ENCODE results near the gene GPR153.
A peak's percentile ranks its signal among the peaks of the same experiment; 100 is the strongest.
"Not testable (repeated sequence)": the region's sequence is repeated elsewhere in the genome, so short reads cannot be mapped to it uniquely, and the experiment has no call there.

The GPR153 gene

DNA sequence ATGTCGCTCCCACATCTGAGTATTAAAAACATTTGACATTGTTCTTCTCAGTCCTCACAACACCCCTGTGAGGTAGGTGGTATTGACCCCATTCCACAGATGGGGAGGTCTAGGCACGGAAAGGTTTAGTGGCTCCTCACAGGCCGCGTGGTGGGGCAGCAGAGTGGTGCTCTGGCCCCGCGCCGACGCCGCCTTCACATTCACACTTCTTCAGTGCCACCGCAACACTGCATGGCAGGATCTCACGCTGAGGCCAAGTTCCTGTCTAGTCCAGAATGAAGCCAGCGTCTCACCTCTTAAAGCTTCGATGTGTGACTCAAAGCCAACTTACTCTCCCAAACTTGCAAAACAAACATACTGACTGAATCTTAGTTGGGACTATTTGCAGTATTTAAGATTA is 37.3 kb downstream of the GPR153 start:
- H3K9ac ChIP-seq = no peak overlapping the region
- H3K4me2 ChIP-seq = no peak overlapping the region
- no peaks in the 10 kb centered on the region for H3K9me3 ChIP-seq
- H3K4me1 ChIP-seq = peaks cover 46% of the 10 kb centered on the region
- H4K20me1 ChIP-seq = peaks cover 29% of the 10 kb centered on the region
- no peaks in the 10 kb centered on the region for H3K27me3 ChIP-seq
- TF ChIP-seq Cebpa-rat (IDR thresholded peaks at IDR 0.05) = no peak
- no peak overlapping the region for H3K27ac ChIP-seq
- peaks cover 89% of the 10 kb centered on the region for H3K36me3 ChIP-seq
- H3K4me3 ChIP-seq = no peak overlapping the region

GRCh38 chr1:6222636-6223035 is 38.3 kb downstream of the GPR153 start:
- no peak for TF ChIP-seq Cebpa-rat (IDR thresholded peaks at IDR 0.05)
- Histone ChIP-seq H3K27ac (no peak overlapping the region), H3K4me1 (peaks cover 46% of the 10 kb centered on the region), H3K9me3 (no peaks in the 10 kb centered on the region), H3K36me3 (peaks cover 79% of the 10 kb centered on the region), H3K4me2 (no peak overlapping the region), H3K9ac (no peak overlapping the region), H3K4me3 (no peak overlapping the region), H4K20me1 (peaks cover 29% of the 10 kb centered on the region), H3K27me3 (no peaks in the 10 kb centered on the region)

DNA sequence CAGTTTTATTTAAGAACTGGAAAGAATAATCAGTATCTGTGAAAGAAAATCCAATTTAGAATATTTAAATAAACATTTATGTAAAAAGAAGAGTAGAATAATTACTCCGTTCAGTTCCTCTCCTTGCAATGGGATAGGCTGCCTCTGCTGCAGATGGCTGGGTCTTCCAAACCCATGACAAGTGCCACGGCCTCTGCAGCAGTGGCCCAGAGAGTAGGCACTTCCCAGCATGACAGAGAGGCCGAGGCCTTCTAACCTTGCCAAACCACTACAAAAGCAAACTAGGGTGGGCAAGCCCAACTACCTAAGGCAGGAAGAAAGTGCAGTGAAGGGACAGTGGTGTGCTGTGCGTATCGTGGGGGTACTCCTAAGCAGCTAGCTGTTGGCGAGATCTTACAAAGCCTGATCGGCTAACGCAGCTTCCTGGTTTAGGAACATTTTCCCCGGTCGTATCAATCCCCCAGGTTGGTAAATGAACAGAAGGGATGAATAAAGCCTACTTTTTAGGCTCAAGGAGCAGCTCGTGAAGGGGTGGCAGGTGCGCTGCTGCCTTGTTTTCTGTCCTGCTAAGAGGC is 39.6 kb downstream of the GPR153 start:
- Histone ChIP-seq H3K9ac (no peak overlapping the region), H4K20me1 (peaks cover 18% of the 10 kb centered on the region), H3K4me2 (no peak overlapping the region), H3K4me1 (peaks cover 49% of the 10 kb centered on the region), H3K4me3 (no peak overlapping the region), H3K27me3 (no peaks in the 10 kb centered on the region), H3K36me3 (peaks cover 65% of the 10 kb centered on the region), H3K27ac (no peak overlapping the region), H3K9me3 (no peaks in the 10 kb centered on the region)
- TF ChIP-seq Cebpa-rat (IDR thresholded peaks at IDR 0.05) = no peak

DNA sequence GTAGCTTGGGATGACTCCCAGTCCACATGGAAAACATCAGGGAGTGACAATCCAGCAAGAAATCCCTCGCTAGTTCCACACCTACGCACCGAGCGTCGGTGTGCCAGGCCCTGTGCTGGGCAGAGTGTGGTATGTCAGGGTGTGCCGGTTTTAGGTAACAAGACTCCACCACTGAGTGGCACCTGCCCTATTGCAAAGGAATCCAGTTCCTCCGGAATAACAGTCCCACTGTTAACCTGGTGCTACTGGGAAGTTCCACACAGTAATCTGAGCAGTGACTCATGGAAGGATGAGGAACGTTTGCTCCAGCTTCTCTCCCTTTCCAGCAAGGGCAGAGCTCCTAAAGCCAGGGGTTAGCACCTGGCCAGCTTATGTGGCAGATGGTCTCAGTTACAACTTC is 40.7 kb downstream of the GPR153 start:
- no peak for TF ChIP-seq Cebpa-rat (IDR thresholded peaks at IDR 0.05)
- no peaks in the 10 kb centered on the region for H3K9me3 ChIP-seq
- H3K4me3 ChIP-seq = no peak overlapping the region
- no peak overlapping the region for H3K27ac ChIP-seq
- H3K4me2 ChIP-seq = no peak overlapping the region
- peaks cover 39% of the 10 kb centered on the region for H3K4me1 ChIP-seq
- no peak overlapping the region for H3K9ac ChIP-seq
- H4K20me1 ChIP-seq = peaks cover 8% of the 10 kb centered on the region
- H3K27me3 ChIP-seq = no peaks in the 10 kb centered on the region
- H3K36me3 ChIP-seq = peaks cover 55% of the 10 kb centered on the region

DNA sequence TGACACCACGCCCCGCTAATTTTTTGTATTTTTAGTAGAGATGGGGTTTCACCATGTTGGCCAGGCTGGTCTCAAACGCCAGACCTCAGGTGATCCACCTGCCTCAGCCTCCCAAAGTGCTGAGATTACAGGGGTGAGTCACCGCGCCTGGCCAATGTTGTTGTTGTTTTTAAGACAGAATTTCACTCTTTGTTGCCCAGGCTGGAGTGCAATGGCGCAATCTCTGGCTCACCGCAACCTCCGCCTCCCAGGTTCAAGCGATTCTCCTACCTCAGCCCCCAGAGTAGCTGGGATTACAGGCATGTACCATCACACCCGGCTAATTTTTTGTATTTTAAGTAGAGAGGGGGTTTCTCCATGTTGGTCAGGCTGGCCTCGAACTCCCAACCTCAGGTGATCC is 41.3 kb downstream of the GPR153 start:
- H3K36me3 ChIP-seq = peaks cover 49% of the 10 kb centered on the region
- H3K27ac ChIP-seq = peak overlapping the region; percentile 77; the same call in 1 of the 2 replicates
- not testable (repeated sequence) for H3K4me3 ChIP-seq, H3K9me3 ChIP-seq, H3K27me3 ChIP-seq, H4K20me1 ChIP-seq
- peak overlapping the region; percentile 51; the same call in 1 of the 2 replicates for H3K9ac ChIP-seq
- TF ChIP-seq Cebpa-rat (IDR thresholded peaks at IDR 0.05) = 0 out of 2 replicates have a peak, but pooled peaks have one; percentile 37
- H3K4me2 ChIP-seq = peak overlapping the region; percentile 94
- H3K4me1 ChIP-seq = peaks cover 39% of the 10 kb centered on the region

GRCh38 chr1:6218375-6219164 is 42.3 kb downstream of the GPR153 start:
- H3K4me3 ChIP-seq = peak overlapping the region; percentile 47
- H3K9ac ChIP-seq = peak overlapping the region; percentile 51
- H3K27me3 ChIP-seq = no peaks in the 10 kb centered on the region
- H3K27ac ChIP-seq = peak overlapping the region; percentile 77
- H3K36me3 ChIP-seq = peaks cover 38% of the 10 kb centered on the region
- H3K4me2 ChIP-seq = peak overlapping the region; percentile 94
- no peak for TF ChIP-seq Cebpa-rat (IDR thresholded peaks at IDR 0.05)
- H3K9me3 ChIP-seq = peaks cover 9% of the 10 kb centered on the region; the same call in 1 of the 2 replicates
- H3K4me1 ChIP-seq = peaks cover 41% of the 10 kb centered on the region
- H4K20me1 ChIP-seq = no peaks in the 10 kb centered on the region

- H3K4me2 ChIP-seq = peak overlapping the region; percentile 93
- peaks cover 57% of the 10 kb centered on the region for H3K4me1 ChIP-seq
- H3K36me3 ChIP-seq = no peaks in the 10 kb centered on the region
- peak overlapping the region; percentile 38; the same call in 1 of the 2 replicates for H3K9ac ChIP-seq
- H3K9me3 ChIP-seq = peaks cover 10% of the 10 kb centered on the region; the same call in 1 of the 2 replicates
- no peak for TF ChIP-seq Cebpa-rat (IDR thresholded peaks at IDR 0.05)
- H3K27me3 ChIP-seq = peaks cover 20% of the 10 kb centered on the region
- no peaks in the 10 kb centered on the region for H4K20me1 ChIP-seq
- peak overlapping the region; percentile 64 for H3K27ac ChIP-seq
- peak overlapping the region; percentile 44; the same call in 1 of the 2 replicates for H3K4me3 ChIP-seq
Measured at GRCh38 chr1:6212193-6212959, 48.5 kb downstream of the GPR153 start.

GRCh38 chr1:6211731-6212130 is 49.2 kb downstream of the GPR153 start:
- peak overlapping the region; percentile 93 for H3K4me2 ChIP-seq
- peaks cover 50% of the 10 kb centered on the region for H3K4me1 ChIP-seq
- peaks cover 26% of the 10 kb centered on the region for H3K27me3 ChIP-seq
- H3K9me3 ChIP-seq = peaks cover 10% of the 10 kb centered on the region; the same call in 1 of the 2 replicates
- H3K4me3 ChIP-seq = no peak overlapping the region
- TF ChIP-seq Cebpa-rat (IDR thresholded peaks at IDR 0.05) = no peak
- H3K27ac ChIP-seq = peak overlapping the region; percentile 64
- H3K36me3 ChIP-seq = no peaks in the 10 kb centered on the region
- no peaks in the 10 kb centered on the region for H4K20me1 ChIP-seq
- H3K9ac ChIP-seq = 0 out of 2 replicates have a peak overlapping the region, but pooled peaks have one; percentile 38

GRCh38 chr1:6210591-6211355 is 50.1 kb downstream of the GPR153 start:
- H3K4me1 ChIP-seq = peaks cover 58% of the 10 kb centered on the region
- H3K4me2 ChIP-seq = peak overlapping the region; percentile 93
- no peak for TF ChIP-seq Cebpa-rat (IDR thresholded peaks at IDR 0.05)

More at GRCh38 chr1:6210591-6211355, 50.1 kb downstream of the GPR153 start:
- Histone ChIP-seq H3K9ac (no peak overlapping the region), H3K27ac (peak overlapping the region; percentile 64; the same call in 1 of the 2 replicates), H3K36me3 (no peaks in the 10 kb centered on the region), H3K4me3 (no peak overlapping the region), H3K27me3 (peaks cover 36% of the 10 kb centered on the region), H4K20me1 (no peaks in the 10 kb centered on the region), H3K9me3 (peaks cover 10% of the 10 kb centered on the region; the same call in 1 of the 2 replicates)
